Fibroblast of skin of back (primary cell): ENCODE results near the gene AAK1.
"Not testable (repeated sequence)": the region's sequence is repeated elsewhere in the genome, so short reads cannot be mapped to it uniquely, and the experiment has no call there.

Experiments used
- DNase-seq: peaks from one replicate; pipeline ENCODE4 v3.0.0-alpha.2; 2013

Gene AAK1

DNA sequence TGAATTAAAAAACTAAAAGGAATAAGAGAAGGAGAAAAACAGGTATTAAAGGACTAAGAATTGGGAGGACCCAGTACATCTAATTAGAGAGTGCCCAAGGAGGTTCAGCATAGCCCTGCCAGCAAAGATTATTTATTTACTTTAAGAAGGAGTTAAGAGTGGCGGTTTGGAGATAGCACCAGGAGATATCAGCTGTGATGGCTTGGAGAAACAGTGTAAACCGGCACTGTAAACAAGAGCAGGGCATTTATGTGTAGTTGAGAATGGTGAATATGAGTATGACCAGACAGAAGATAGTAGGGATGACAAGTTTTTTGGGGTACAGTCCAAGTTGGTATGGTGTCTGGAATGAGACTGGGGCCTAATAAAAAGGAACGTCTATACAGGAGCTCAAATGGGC, 199.9 kb downstream of the AAK1 start:
- not testable (repeated sequence) for DNase-seq

- not testable (repeated sequence) for DNase-seq
Observed at GRCh38 chr2:69439499-69439898, 204.0 kb downstream of the AAK1 start.

DNA sequence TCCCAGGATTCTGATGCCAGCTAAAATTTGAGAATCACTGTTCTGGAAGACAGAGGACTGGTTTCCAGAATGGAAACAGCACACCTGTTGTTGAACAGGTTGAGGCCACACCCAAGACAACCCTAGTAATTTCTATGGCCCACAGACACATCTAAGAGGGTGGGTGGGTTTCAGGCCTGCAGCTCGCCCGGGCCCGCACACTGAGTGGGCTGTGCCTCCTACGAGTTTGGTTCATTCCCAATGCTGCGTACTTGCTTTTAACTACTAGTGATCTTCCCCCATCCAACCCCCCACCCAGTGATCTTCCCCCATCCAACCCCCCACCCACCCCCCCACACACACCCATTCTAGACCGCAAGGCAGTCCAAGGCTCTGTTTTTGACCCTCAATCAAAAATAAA, 205.0 kb downstream of the AAK1 start:
- no peak for DNase-seq

GRCh38 chr2:69437751-69438154, 205.8 kb downstream of the AAK1 start:
- DNase-seq, result no peak

DNA sequence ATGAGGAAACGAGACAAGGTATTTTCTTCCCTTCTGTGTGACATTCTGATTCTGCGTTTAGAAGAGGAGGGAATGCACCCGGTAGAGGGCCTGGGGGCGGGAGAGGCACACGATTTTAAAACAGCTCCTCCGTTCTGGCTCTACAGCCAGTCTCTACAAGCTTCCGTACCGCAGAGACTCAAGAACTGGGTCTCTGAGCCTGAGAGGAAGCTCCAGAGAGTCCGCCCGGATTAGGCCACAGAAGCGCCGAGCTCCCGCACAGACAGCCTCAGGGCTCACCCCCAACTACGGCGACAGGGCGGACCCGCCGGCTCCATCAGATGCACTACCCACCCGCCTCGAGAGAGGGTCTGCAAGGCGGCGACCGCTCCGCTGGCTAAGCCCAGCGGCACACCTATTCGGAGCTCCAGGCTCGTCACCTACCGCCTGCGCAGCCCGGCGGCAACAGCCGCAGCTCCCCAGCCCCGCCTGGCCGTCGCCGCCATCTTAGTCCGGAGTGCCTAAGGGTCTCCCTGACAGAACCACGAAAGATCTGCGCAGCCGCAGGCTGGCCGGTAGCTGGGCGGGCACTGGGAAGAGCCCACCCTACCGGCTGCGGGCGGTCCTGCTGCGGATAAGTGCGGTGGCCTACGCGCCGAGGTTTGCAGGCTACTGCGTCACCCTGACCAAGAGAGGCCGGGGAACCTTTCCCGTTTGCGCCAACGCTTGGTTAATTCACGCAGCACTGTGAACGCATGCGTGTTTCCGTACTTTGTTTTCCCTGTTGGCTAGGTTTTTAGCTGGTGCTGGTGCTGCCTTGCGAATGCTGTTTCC, 206.4 kb downstream of the AAK1 start, which contains the start of gene NFU1:
Gene NFU1, minus strand, starts transcription at position 498 of the 813 bp plus-strand sequence. Its CDS starts 13 bp downstream, at position 485.
- peak; percentile 95 for DNase-seq

GRCh38 chr2:69436596-69436937, 207.0 kb downstream of the AAK1 start:
- no peak for DNase-seq

DNA sequence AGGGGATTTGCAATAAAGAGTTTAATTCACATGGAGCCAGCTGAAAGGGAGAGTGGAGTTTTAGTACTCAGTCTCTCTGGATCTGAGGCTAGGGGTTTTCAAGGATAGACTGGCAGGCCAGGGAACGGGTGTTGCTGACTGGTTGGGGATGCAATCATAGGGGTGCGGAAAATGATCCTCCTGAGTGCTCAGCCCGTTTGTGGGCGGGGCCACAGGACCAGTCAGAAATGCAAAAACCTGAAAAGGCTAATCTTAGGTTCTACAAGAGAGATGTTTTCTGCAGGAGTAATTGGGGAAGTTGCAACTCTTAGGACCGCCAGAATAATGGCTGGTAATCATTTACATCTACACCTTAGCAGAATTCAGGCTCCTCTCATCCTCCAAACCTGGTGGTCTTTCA, 208.8 kb downstream of the AAK1 start:
- no peak for DNase-seq

GRCh38 chr2:69429491-69430183, 213.9 kb downstream of the AAK1 start:
- DNase-seq, result no peak

GRCh38 chr2:69428981-69429380, 214.6 kb downstream of the AAK1 start:
- DNase-seq, result no peak

GRCh38 chr2:69424419-69424818, 219.1 kb downstream of the AAK1 start:
- DNase-seq, result no peak

- DNase-seq, result no peak
Observed at GRCh38 chr2:69422198-69422597, 221.3 kb downstream of the AAK1 start.

DNA sequence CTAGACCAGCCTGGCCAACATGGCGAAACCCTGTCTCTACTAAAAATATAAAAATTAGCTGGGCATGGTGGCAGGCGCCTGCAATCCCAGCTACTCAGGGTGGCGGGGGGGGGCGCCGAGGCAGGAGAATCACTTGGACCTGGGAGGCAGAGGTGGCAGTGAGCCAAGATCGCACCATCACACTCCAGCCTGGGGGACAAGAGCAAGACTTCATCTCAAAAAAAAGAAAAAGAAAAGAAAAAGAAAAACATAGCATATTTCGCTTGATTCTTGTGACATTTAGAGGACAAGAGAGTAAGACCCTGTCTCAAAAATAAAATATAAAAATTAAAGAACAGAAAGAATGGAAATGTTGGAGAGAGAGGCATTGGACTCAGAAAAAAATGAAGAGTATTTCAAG, 224.4 kb downstream of the AAK1 start:
- not testable (repeated sequence) for DNase-seq

DNA sequence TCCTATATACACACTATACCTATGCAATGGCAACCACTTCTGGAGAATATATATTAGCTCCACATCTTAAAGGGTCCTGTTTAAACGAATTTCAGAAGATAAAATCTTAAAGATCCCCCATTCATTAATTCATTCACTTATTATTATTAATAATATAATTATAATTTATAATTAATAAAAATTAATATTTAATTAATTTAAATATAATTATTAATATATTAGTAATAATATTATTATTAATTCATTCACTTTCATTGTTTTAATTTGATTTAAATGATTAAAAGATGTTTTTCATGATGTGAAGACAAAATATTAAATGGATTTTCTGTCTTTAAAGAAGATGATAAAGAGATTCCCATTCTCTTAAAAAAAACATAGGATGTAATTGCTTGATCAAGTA, 227.4 kb downstream of the AAK1 start:
- no peak for DNase-seq
